ENCODE results near the gene ODAD2. TPM values are rescaled to one million over a fixed set of nuclear protein-coding genes. Genes with fewer than 3 reads are reported as not detected.

Gene ODAD2
- total RNA-seq, 4 donors from 2014 or later: 0.19 to 0.29 TPM; not detected in 2

GRCh38 chr10:27826369-27826768 lies 172.5 kb downstream of the ODAD2 start:
- Histone ChIP-seq H3K27me3 (peaks cover 0 to 4% (median 0%) of the 10 kb centered on the region in 4 donors), H3K4me1 (no peaks in the 10 kb centered on the region), H3K4me3 (no peak overlapping the region), H3K9me3 (no peaks in the 10 kb centered on the region), H3K36me3 (no peaks in the 10 kb centered on the region), H3K27ac (no peak overlapping the region)
- WGBS, 2 donors: 75 to 89% methylated on average over 9 of the region's 9 CpGs
- intact Hi-C loops (cut with DNase I): no loop called here
- DNase-seq: no peak
- TF ChIP-seq, protein P1, sequence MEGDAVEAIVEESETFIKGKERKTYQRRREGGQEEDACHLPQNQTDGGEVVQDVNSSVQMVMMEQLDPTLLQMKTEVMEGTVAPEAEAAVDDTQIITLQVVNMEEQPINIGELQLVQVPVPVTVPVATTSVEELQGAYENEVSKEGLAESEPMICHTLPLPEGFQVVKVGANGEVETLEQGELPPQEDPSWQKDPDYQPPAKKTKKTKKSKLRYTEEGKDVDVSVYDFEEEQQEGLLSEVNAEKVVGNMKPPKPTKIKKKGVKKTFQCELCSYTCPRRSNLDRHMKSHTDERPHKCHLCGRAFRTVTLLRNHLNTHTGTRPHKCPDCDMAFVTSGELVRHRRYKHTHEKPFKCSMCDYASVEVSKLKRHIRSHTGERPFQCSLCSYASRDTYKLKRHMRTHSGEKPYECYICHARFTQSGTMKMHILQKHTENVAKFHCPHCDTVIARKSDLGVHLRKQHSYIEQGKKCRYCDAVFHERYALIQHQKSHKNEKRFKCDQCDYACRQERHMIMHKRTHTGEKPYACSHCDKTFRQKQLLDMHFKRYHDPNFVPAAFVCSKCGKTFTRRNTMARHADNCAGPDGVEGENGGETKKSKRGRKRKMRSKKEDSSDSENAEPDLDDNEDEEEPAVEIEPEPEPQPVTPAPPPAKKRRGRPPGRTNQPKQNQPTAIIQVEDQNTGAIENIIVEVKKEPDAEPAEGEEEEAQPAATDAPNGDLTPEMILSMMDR (IDR thresholded peaks at IDR 0.05): no peak
- TF ChIP-seq POLR2A (IDR thresholded peaks at IDR 0.05): no peak

GRCh38 chr10:27822301-27822700 lies 176.6 kb downstream of the ODAD2 start:
- no peak for DNase-seq
- 48 to 49% methylated on average over 4 of the region's 4 CpGs for WGBS, 2 donors
- Histone ChIP-seq H3K4me3 (no peak overlapping the region), H3K36me3 (no peaks in the 10 kb centered on the region), H3K9me3 (no peaks in the 10 kb centered on the region), H3K27ac (no peak overlapping the region), H3K27me3 (no peaks in the 10 kb centered on the region), H3K4me1 (peaks cover 0 to 7% (median 3%) of the 10 kb centered on the region in 3 donors)
- intact Hi-C loops (cut with DNase I): no loop called here
- TF ChIP-seq POLR2A (IDR thresholded peaks at IDR 0.05): no peak
- TF ChIP-seq, protein P1 (IDR thresholded peaks at IDR 0.05): no peak

- WGBS, 2 donors: 79 to 100% methylated on average over 3 of the region's 3 CpGs
These were observed 178.2 kb downstream of the ODAD2 start for GRCh38 chr10:27820637-27821036.

DNA sequence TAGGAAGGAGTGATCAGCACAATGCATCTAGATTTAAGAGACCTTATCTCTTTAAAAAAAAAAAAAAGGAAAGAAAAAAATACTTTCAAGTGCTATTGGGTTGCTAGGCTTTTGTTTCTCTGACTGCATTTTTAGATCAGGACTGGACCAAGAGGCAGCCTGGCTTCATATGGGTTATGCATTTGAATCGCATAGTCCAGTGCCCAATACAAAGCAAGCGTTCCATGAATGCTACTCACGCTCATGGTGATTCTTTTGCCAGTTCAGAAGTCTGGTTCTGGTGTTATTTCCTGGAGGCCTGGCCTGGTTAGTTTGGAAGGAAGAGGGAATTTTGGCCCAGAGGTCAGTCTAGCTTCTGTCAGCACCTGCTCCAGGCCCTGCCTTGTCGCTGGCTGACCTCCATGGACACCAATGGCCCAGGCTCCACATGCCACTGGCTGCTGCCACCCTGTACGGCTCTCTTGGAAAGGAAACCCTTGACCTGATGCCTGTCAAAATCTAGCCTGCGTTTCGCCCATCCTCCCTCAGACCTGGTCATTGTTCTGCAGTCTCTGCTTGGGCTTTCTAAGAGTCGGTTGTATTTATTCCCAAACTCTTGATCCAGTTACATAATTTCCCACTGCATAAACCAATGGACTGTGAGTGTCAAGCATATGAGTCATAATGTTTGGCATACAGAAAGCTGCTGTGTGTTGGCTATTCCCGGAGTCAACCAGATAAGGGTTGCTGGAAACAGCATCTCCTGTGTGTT lies 178.9 kb downstream of the ODAD2 start:
- H3K27ac ChIP-seq: no peak overlapping the region
- H3K9me3 ChIP-seq: no peaks in the 10 kb centered on the region
- H3K27me3 ChIP-seq: no peaks in the 10 kb centered on the region
- WGBS, 2 donors: 66 to 80% methylated on average over 4 to 9 of the region's 9 CpGs
- intact Hi-C loops (cut with DNase I): no loop called here
- no peak overlapping the region for H3K4me3 ChIP-seq
- H3K4me1 ChIP-seq: peaks cover 0 to 7% (median 3%) of the 10 kb centered on the region in 3 donors
- DNase-seq: no peak
- H3K36me3 ChIP-seq: no peaks in the 10 kb centered on the region
- TF ChIP-seq POLR2A (IDR thresholded peaks at IDR 0.05): no peak
- TF ChIP-seq, protein P1 (IDR thresholded peaks at IDR 0.05): no peak

More at GRCh38 chr10:27820637-27821036, 178.2 kb downstream of the ODAD2 start:
- H3K4me3 ChIP-seq: no peak overlapping the region
- no peaks in the 10 kb centered on the region for H3K36me3 ChIP-seq
- H3K4me1 ChIP-seq: peaks cover 0 to 7% (median 3%) of the 10 kb centered on the region in 3 donors
- intact Hi-C loops (cut with DNase I): no loop called here
- no peak overlapping the region for H3K27ac ChIP-seq
- no peaks in the 10 kb centered on the region for H3K9me3 ChIP-seq
- no peaks in the 10 kb centered on the region for H3K27me3 ChIP-seq
- TF ChIP-seq, protein P1 (IDR thresholded peaks at IDR 0.05): no peak
- TF ChIP-seq POLR2A (IDR thresholded peaks at IDR 0.05): no peak
- no peak for DNase-seq

DNA sequence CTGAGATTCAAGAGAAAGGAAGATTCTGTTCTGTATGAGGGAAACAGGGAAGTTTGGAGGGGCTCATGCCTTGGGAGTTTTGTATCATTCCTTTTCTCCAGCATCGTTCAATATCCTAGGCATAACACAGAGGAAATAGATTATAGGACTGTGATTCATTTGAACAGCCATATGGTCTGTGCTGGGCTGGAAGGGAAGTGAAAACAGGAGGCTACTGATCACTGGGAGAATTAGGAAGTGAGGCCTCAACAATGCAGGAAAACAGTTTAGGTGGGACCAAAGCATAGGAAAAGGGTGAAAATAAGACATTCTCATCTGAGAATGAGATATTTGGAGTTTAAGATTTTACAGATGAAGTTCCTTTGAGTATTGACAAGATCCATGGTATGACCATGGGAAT lies 182.6 kb downstream of the ODAD2 start:
- no peak overlapping the region for H3K4me3 ChIP-seq
- no peaks in the 10 kb centered on the region for H3K9me3 ChIP-seq
- intact Hi-C loops (cut with DNase I): no loop called here
- H3K4me1 ChIP-seq: peaks cover 0 to 7% (median 3%) of the 10 kb centered on the region in 3 donors
- no peak for TF ChIP-seq POLR2A (IDR thresholded peaks at IDR 0.05)
- TF ChIP-seq, protein P1 (IDR thresholded peaks at IDR 0.05): no peak
- H3K27ac ChIP-seq: no peak overlapping the region
- no peak for DNase-seq
- WGBS, 2 donors: 38 to 78% methylated on average over 1 of the region's 1 CpG
- H3K27me3 ChIP-seq: peaks cover 0 to 3% (median 0%) of the 10 kb centered on the region in 4 donors
- H3K36me3 ChIP-seq: no peaks in the 10 kb centered on the region

All from esophagus squamous epithelium (tissue), 5 donors.